GM18870 (cell line): ENCODE measurements around the gene LACTB.
"Not testable (repeated sequence)": the region's sequence is repeated elsewhere in the genome, so short reads cannot be mapped to it uniquely, and the experiment has no call there.

ENCODE experiments used
- ATAC-seq: cut with Tn5 transposase; IDR thresholded peaks from one replicate; pipeline ENCODE4 v1.9.1; 2021; ENCODE audit warnings: moderate library complexity; ENCODE audit not compliant: unreplicated experiment

Gene LACTB

GRCh38 chr15:63089260-63090043, 32.2 kb upstream of the LACTB start:
- no peak for ATAC-seq

GRCh38 chr15:63090472-63090871, 31.2 kb upstream of the LACTB start:
- ATAC-seq = no peak

- ATAC-seq = no peak
Observed at GRCh38 chr15:63090887-63091286, 30.8 kb upstream of the LACTB start.

GRCh38 chr15:63091679-63092446, 29.8 kb upstream of the LACTB start:
- ATAC-seq = no peak

GRCh38 chr15:63093486-63094205, 28.0 kb upstream of the LACTB start:
- ATAC-seq = no peak

GRCh38 chr15:63094495-63094931, 27.1 kb upstream of the LACTB start:
- no peak for ATAC-seq

GRCh38 chr15:63096178-63096577, 25.5 kb upstream of the LACTB start:
- ATAC-seq = no peak

- ATAC-seq = not testable (repeated sequence)
Observed at GRCh38 chr15:63098901-63099300, 22.8 kb upstream of the LACTB start.

- not testable (repeated sequence) for ATAC-seq
Observed at GRCh38 chr15:63099581-63099980, 22.1 kb upstream of the LACTB start.

GRCh38 chr15:63103416-63103815, 18.2 kb upstream of the LACTB start:
- no peak for ATAC-seq

- ATAC-seq = no peak
Observed at GRCh38 chr15:63104727-63105126, 16.9 kb upstream of the LACTB start.

GRCh38 chr15:63105354-63105753, 16.3 kb upstream of the LACTB start:
- ATAC-seq = not testable (repeated sequence)

GRCh38 chr15:63107895-63108546, 13.6 kb upstream of the LACTB start:
- no peak for ATAC-seq

- no peak for ATAC-seq
Observed at GRCh38 chr15:63109498-63109897, 12.2 kb upstream of the LACTB start.

GRCh38 chr15:63109920-63110319, 11.7 kb upstream of the LACTB start:
- ATAC-seq = no peak

GRCh38 chr15:63110428-63111026, 11.1 kb upstream of the LACTB start:
- no peak for ATAC-seq

GRCh38 chr15:63111481-63111880, 10.2 kb upstream of the LACTB start:
- no peak for ATAC-seq

- ATAC-seq = no peak
Observed at GRCh38 chr15:63112871-63113270, 8.8 kb upstream of the LACTB start.

GRCh38 chr15:63114465-63114864, 7.2 kb upstream of the LACTB start:
- no peak for ATAC-seq

GRCh38 chr15:63118854-63119253, 2.8 kb upstream of the LACTB start:
- no peak for ATAC-seq
